Measurements from ENCODE around the gene CCNL2. TPM values are rescaled to one million over a fixed set of nuclear protein-coding genes. Genes with fewer than 3 reads are reported as not detected.
"Not testable (repeated sequence)": the region's sequence is repeated elsewhere in the genome, so short reads cannot be mapped to it uniquely, and the experiment has no call there.

The CCNL2 gene
- total RNA-seq (100 to 1,000 TPM in 7 of 9 donors, 10 to 100 TPM in 2; 53.4 to 264 (median 165) TPM), polyA plus RNA-seq (100 to 1,000 TPM in 2 of 3 donors, 10 to 100 TPM in 1; 65.2 to 893 (median 593) TPM)
- long read RNA-seq, donor 1, full-length matches to known transcripts: 49 of 62 reads
- long read RNA-seq, donor 1, partial matches to known transcripts: 0 of 62 reads
- long read RNA-seq, donor 1, other reads (novel, unspliced or antisense): 13 of 62 reads
- long read RNA-seq, donor 2, transcript CCNL2-202 (6 exons, 1,186 nt): minor isoform, 9 of 30 reads
- long read RNA-seq, donor 2, transcript CCNL2-204 (6 exons, 3,082 nt): major isoform, 11 of 30 reads
- long read RNA-seq, donor 2, partial matches to known transcripts: 0 of 30 reads
- long read RNA-seq, donor 2, other reads (novel, unspliced or antisense): 5 of 30 reads
- long read RNA-seq, donor 3, transcript CCNL2-202 (6 exons, 1,186 nt): major isoform, 11 of 13 reads
- long read RNA-seq, donor 3, partial matches to known transcripts: 0 of 13 reads
- long read RNA-seq, donor 3, other reads (novel, unspliced or antisense): 0 of 13 reads
- long read RNA-seq, donor 4, transcript CCNL2-204 (6 exons, 3,082 nt): minor isoform, 5 of 46 reads
- long read RNA-seq, donor 4, transcript CCNL2-202 (6 exons, 1,186 nt): major isoform, 12 of 46 reads
- long read RNA-seq, donor 4, partial matches to known transcripts: 7 of 46 reads
- long read RNA-seq, donor 4, other reads (novel, unspliced or antisense): 16 of 46 reads
- long read RNA-seq, donor 5, full-length matches to known transcripts: 59 of 358 reads
- long read RNA-seq, donor 5, partial matches to known transcripts: 6 of 358 reads
- long read RNA-seq, donor 5, other reads (novel, unspliced or antisense): 293 of 358 reads
- long read RNA-seq, donor 6, partial matches to known transcripts: 4 of 24 reads
- long read RNA-seq, donor 6, other reads (novel, unspliced or antisense): 14 of 24 reads
- long read RNA-seq, donor 7, transcript CCNL2-201 (11 exons, 2,305 nt): minor isoform, 5 of 26 reads
- long read RNA-seq, donor 7, transcript CCNL2-202 (6 exons, 1,186 nt): major isoform, 12 of 26 reads
- long read RNA-seq, donor 7, transcript CCNL2-204 (6 exons, 3,082 nt): minor isoform, 6 of 26 reads
- long read RNA-seq, donor 7, partial matches to known transcripts: 0 of 26 reads
- long read RNA-seq, donor 7, other reads (novel, unspliced or antisense): 0 of 26 reads
- long read RNA-seq, donor 8, transcript CCNL2-202 (6 exons, 1,186 nt): major isoform, 21 of 45 reads
- long read RNA-seq, donor 8, transcript CCNL2-204 (6 exons, 3,082 nt): minor isoform, 13 of 45 reads
- long read RNA-seq, donor 8, partial matches to known transcripts: 9 of 45 reads
- long read RNA-seq, donor 8, other reads (novel, unspliced or antisense): 0 of 45 reads
- long read RNA-seq, donor 9, transcript CCNL2-204 (6 exons, 3,082 nt): minor isoform, 8 of 36 reads
- long read RNA-seq, donor 9, transcript CCNL2-202 (6 exons, 1,186 nt): major isoform, 14 of 36 reads
- long read RNA-seq, donor 9, partial matches to known transcripts: 0 of 36 reads
- long read RNA-seq, donor 9, other reads (novel, unspliced or antisense): 7 of 36 reads
- long read RNA-seq, donor 10, transcript CCNL2-202 (6 exons, 1,186 nt): major isoform, 21 of 43 reads
- long read RNA-seq, donor 10, transcript CCNL2-204 (6 exons, 3,082 nt): minor isoform, 17 of 43 reads
- long read RNA-seq, donor 10, partial matches to known transcripts: 0 of 43 reads
- long read RNA-seq, donor 10, other reads (novel, unspliced or antisense): 0 of 43 reads

GRCh38 chr1:1399187-1399871 lies at the start of gene CCNL2:
CCNL2 (minus strand) TSS chr1:1399335; CDS start chr1:1399306, 29 bp downstream.
- H3K27ac ChIP-seq: peak within 1 kb of the TSS; percentile 48 to 86 (median 81)
- peak within 1 kb of the TSS; percentile 60 to 96 (median 81) for H3K4me3 ChIP-seq
- peaks cover 0 to 75% of the 10 kb centered on the region in 2 donors for H3K36me3 ChIP-seq (replicated peaks in 1 of 2)
- H3K4me1 ChIP-seq (replicated peaks in 1 of 2): peaks cover 19 to 26% of the 10 kb centered on the region in 2 donors
- WGBS, 4 donors: 0 to 1% (median 0%) methylated on average over 14 to 86 of the region's 86 CpGs
- peak; percentile 47 to 86 (median 70) for TF ChIP-seq CTCF (IDR thresholded peaks at IDR 0.05)
- peak in 1 of 2 donors; percentile 70 for TF ChIP-seq POLR2A (IDR thresholded peaks at IDR 0.05)
- H3K27me3 ChIP-seq: no peaks in the 10 kb centered on the region
- intact Hi-C loops (cut with DNase I): no loop called here
- H3K9me3 ChIP-seq (replicated peaks in 1 of 3): no peaks in the 10 kb centered on the region
- DNase-seq: peak; percentile 99

GRCh38 chr1:1446631-1447030 lies 47.5 kb upstream of the CCNL2 start:
- intact Hi-C loops (cut with DNase I); H3K9me3 ChIP-seq (replicated peaks in 1 of 3); H3K4me3 ChIP-seq; H3K4me1 ChIP-seq (replicated peaks in 1 of 2); DNase-seq; H3K27ac ChIP-seq; H3K36me3 ChIP-seq (replicated peaks in 1 of 2); H3K27me3 ChIP-seq: not testable (repeated sequence)
- WGBS, 4 donors: 87 to 91% (median 90%) methylated on average over 10 to 19 of the region's 19 CpGs

- no peak for TF ChIP-seq CTCF (IDR thresholded peaks at IDR 0.05)
- TF ChIP-seq POLR2A (IDR thresholded peaks at IDR 0.05): no peak
- Histone ChIP-seq H3K36me3 (replicated peaks in 1 of 2) (no peaks in the 10 kb centered on the region), H3K9me3 (replicated peaks in 1 of 3) (no peaks in the 10 kb centered on the region), H3K4me3 (no peak overlapping the region), H3K27me3 (no peaks in the 10 kb centered on the region), H3K4me1 (replicated peaks in 1 of 2) (peaks cover 4% of the 10 kb centered on the region in 2 donors), H3K27ac (no peak overlapping the region)
- 77 to 88% (median 85%) methylated on average over 27 to 32 of the region's 32 CpGs for WGBS, 4 donors
- intact Hi-C loops (cut with DNase I): no loop called here
- no peak for DNase-seq
These were observed 43.1 kb upstream of the CCNL2 start for GRCh38 chr1:1442069-1442770.

All from adrenal gland (tissue), 19 donors.